Measurements from ENCODE around the gene HDLBP.

The HDLBP gene

DNA sequence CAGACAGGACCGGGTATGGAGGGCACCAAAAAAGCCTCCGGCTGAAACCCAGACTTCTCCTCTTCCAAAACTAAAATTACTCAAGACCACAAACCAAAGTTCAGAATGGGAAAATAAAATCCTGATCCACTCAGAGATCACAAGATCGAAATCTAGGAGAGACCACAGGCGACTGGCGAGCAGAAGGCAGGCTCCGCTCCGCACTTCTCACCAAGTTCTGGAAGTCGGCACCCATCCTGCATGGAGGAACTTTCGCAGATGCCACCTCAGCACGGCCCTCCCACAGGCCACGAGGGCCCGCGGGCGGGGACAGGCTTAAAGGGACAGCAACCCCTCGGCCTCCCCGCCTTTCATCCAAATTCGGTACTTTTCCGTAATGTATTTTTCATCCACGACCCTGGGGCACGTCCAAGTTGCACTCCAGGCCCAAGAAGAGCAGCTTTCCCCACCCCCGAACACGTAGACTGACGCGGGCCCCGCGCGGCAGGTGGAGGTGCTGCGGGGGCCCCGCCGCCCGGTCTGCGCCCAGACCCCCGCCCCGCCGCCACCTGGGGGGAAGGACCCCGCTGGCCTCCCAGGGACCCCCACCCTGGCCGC is 43.7 kb downstream of the HDLBP start:
- peak overlapping the region; percentile 99 for H3K27ac ChIP-seq

DNA sequence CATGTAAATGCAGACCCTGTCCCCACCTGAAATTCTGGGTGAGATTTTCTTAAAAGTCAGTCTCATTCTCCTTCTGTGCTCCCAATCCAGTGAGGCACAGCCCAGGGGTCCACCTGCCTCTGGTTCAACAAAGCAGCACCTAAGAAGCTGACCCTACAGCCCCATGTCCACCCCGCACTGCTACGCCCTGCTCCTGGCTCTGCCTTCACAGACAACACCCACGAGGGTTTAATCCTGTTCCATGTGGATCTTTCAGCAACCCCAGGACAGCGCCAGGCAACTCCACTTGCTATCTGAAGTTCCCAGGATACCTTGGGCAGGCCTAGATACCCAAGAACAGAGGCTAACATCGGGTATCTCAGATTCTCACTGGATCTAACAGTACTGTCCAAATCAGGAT is 44.9 kb downstream of the HDLBP start:
- TF ChIP-seq ZFX (IDR thresholded peaks at IDR 0.05) = no peak
- TF ChIP-seq, protein P1, sequence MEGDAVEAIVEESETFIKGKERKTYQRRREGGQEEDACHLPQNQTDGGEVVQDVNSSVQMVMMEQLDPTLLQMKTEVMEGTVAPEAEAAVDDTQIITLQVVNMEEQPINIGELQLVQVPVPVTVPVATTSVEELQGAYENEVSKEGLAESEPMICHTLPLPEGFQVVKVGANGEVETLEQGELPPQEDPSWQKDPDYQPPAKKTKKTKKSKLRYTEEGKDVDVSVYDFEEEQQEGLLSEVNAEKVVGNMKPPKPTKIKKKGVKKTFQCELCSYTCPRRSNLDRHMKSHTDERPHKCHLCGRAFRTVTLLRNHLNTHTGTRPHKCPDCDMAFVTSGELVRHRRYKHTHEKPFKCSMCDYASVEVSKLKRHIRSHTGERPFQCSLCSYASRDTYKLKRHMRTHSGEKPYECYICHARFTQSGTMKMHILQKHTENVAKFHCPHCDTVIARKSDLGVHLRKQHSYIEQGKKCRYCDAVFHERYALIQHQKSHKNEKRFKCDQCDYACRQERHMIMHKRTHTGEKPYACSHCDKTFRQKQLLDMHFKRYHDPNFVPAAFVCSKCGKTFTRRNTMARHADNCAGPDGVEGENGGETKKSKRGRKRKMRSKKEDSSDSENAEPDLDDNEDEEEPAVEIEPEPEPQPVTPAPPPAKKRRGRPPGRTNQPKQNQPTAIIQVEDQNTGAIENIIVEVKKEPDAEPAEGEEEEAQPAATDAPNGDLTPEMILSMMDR (conservative IDR thresholded peaks at IDR 0.05) = no peak
- peak overlapping the region; percentile 99 for H3K27ac ChIP-seq

More for the DNA sequence above, 43.7 kb downstream of the HDLBP start:
- no peak for TF ChIP-seq ZFX (IDR thresholded peaks at IDR 0.05)
- TF ChIP-seq, protein P1 (conservative IDR thresholded peaks at IDR 0.05) = no peak

DNA sequence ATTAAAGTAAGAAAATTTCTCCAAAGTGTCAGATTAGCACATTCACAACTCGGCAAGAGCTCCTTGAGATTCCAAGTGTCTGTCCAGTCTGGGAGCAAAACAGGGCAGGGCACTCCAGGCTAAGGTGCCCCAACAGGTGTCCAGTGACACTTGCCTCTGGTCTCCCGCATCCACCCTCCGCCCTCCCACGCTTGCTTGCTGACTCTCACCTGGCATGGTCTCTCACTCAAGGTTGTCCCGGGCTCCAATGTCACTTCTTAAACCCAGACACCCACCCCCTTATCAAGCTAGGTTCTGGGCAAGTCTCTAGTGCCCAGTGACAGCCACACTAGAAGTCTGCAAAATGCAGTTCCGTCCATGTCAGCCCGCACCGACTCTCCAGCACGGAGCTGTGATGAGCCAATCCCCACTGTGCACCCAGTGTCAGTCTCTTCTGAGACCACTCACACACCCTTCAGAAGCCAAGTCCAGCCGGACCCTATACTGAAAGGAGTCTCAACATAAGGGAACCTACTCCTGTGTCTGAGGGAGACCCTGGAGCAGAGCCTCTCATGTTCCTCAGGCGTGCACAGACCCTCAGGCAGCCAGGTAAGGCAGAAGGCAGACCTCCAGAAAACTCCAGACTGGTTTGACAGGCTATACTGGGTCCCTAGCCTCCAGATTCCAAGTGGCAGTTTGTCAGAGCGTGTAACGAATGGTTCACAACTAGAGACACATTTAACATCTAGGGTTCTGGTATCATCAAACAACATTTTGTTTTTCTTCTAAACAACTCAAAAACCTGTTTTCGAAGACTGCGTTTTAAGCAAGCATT is 45.6 kb downstream of the HDLBP start:
- peak overlapping the region; percentile 99 for H3K27ac ChIP-seq
- no peak for TF ChIP-seq ZFX (IDR thresholded peaks at IDR 0.05)
- TF ChIP-seq, protein P1 (conservative IDR thresholded peaks at IDR 0.05) = no peak

DNA sequence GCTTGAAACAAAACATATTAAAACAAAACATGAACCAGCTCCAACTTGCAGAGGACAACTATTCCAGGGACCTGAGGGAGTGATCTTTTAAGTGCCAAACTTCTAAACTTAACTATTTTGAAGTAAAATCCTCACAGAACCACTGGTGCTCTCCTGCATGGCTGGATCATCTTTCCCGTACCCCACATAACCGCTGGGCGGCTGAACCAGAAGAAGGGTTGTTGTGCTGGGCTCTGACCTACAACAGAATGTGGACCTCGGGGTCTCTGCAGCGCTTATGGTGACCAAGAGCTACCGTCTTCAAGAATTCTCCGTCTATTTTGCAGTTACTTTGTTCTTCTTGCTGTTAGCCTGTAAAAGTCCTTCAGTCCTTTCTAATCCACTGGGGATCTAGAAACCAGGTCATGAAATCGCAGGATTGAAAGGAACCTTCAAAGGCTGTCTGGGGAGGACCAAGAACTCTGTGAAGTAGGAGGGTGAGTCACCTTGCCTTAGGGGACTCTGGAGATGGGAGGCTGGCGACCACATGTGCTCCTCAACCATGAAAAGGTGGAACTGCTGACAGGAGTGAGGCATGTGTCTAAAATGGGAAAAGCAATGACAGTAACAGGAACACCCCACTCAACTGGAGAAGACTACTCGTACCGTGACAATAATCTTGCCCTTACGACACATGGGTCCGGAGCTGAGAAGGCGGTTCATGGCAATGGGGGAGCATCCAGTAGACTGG is 46.6 kb downstream of the HDLBP start:
- TF ChIP-seq ZFX (IDR thresholded peaks at IDR 0.05) = no peak
- H3K27ac ChIP-seq = no peak overlapping the region

DNA sequence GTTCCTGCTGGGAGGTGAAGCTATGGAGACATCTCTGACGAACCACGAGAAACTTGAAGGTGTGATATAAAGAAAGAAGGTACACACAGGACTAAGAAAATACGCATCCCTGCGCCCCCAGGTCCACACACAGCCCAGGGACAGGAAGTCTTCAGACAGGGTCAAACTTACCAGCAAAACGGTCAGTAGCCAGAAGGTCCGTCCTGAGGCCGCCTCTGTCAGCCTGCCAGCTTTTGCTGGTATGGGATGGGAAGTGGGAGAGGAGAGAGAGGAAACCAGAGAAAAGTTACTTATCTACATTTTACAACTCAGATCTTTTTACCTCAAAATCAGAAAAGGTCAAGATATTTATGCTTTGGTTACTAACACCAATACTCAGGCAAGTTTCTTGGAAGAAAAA is 47.2 kb downstream of the HDLBP start:
- no peak overlapping the region for H3K27ac ChIP-seq
- TF ChIP-seq, protein P1 (conservative IDR thresholded peaks at IDR 0.05) = no peak

DNA sequence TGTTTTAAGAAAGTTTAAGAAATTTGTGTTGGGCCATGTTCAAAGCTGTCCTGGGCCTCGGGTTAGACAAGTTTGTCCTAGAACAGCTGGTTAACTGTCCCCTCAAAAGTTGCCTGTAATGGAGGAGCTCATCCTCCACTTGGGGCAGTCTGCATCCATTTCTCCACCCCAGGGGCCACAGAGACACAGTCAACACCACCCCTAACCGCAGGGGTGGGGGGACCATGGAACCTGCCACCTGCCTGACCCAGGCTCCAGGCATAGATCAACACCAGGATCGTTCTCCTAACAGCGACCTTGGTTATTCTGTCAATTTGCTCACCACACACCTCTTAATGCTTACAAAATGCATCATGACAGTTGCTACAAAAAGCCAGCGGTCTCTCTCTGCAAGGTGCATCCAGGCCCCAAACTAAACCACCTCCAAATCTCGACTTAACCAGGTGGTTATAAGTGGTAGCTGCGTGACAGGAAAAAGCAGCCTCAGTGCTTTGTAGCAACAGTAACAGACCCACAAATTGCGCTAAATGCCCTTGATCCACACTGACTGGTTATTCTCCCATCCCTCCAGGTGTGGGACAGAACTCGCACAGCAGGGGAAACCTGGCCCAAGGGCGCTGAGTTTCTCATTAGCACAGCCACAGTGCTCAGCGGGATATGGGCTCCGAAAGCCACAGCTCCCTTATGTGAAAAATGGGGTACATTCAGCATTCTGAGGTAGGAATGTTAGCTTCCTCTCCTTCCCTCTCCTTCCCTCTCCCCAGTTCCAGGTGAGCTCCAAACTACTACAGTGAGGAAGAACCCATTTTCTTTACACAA is 48.0 kb downstream of the HDLBP start:
- no peak for TF ChIP-seq ZFX (IDR thresholded peaks at IDR 0.05)
- TF ChIP-seq, protein P1 (conservative IDR thresholded peaks at IDR 0.05) = no peak
- H3K27ac ChIP-seq = no peak overlapping the region; the same call in 1 of the 2 replicates

DNA sequence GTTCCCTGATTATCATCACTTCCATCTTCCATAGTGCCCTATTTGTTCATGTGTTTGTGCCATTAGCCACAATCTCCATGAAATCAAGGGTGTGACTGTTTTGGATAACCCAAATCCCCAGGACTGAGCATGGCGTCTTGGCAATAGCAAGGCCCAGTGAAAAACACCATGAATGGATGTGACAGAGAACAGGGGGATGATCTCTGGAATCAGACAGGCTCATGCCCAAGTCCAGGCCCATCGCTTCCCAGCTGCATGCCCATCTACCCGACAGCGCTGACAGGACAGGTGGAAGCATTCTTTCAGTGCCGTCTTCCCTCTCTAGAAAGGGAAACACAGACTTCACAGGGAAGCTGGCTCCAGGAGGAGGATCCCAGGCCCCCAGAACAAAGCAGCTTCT is 50.0 kb downstream of the HDLBP start:
- H3K27ac ChIP-seq = no peak overlapping the region

More for the DNA sequence above, 50.0 kb downstream of the HDLBP start:
- no peak for TF ChIP-seq ZFX (IDR thresholded peaks at IDR 0.05)
- TF ChIP-seq, protein P1 (conservative IDR thresholded peaks at IDR 0.05) = no peak

Data from C4-2B (cell line).